ENCODE data around the gene RPL9.
A peak's percentile ranks its signal among the peaks of the same experiment; 100 is the strongest.
"Not testable (repeated sequence)": the region's sequence is repeated elsewhere in the genome, so short reads cannot be mapped to it uniquely, and the experiment has no call there.

The RPL9 gene

GRCh38 chr4:39467464-39467863 lies 8.7 kb upstream of the RPL9 start:
- no peak for DNase-seq (ENCODE audit: extremely low read depth in 1 of 2, low read depth in 1 of 2)

- DNase-seq (ENCODE audit: extremely low read depth in 1 of 2, low read depth in 1 of 2): no peak
Measured at GRCh38 chr4:39466747-39467146, 8.0 kb upstream of the RPL9 start.

GRCh38 chr4:39464886-39465501 lies 6.3 kb upstream of the RPL9 start:
- DNase-seq (ENCODE audit: extremely low read depth in 1 of 2, low read depth in 1 of 2): no peak

GRCh38 chr4:39458161-39458504 lies 589 bp downstream of the RPL9 start:
- not testable (repeated sequence) for DNase-seq (ENCODE audit: extremely low read depth in 1 of 2, low read depth in 1 of 2)

- DNase-seq (ENCODE audit: extremely low read depth in 1 of 2, low read depth in 1 of 2): no peak
Measured at GRCh38 chr4:39456946-39457763, 1.6 kb downstream of the RPL9 start.

GRCh38 chr4:39455486-39455885 lies 3.2 kb downstream of the RPL9 start:
- no peak for DNase-seq (ENCODE audit: extremely low read depth in 1 of 2, low read depth in 1 of 2)

- DNase-seq (ENCODE audit: extremely low read depth in 1 of 2, low read depth in 1 of 2): no peak
Measured at GRCh38 chr4:39453738-39454137, 5.0 kb downstream of the RPL9 start.

- DNase-seq (ENCODE audit: extremely low read depth in 1 of 2, low read depth in 1 of 2): no peak
Measured at GRCh38 chr4:39452860-39453587, 5.7 kb downstream of the RPL9 start.

GRCh38 chr4:39452153-39452859 lies 6.4 kb downstream of the RPL9 start:
- DNase-seq (ENCODE audit: extremely low read depth in 1 of 2, low read depth in 1 of 2): no peak

- no peak for DNase-seq (ENCODE audit: extremely low read depth in 1 of 2, low read depth in 1 of 2)
Measured at GRCh38 chr4:39451423-39452023, 7.2 kb downstream of the RPL9 start.

GRCh38 chr4:39450618-39451017 lies 8.1 kb downstream of the RPL9 start:
- DNase-seq (ENCODE audit: extremely low read depth in 1 of 2, low read depth in 1 of 2): no peak

GRCh38 chr4:39446842-39447573 lies 11.7 kb downstream of the RPL9 start:
- DNase-seq (ENCODE audit: extremely low read depth in 1 of 2, low read depth in 1 of 2): peak in 1 of 2 donors; percentile 11

GRCh38 chr4:39446483-39446841 lies 12.3 kb downstream of the RPL9 start:
- DNase-seq (ENCODE audit: extremely low read depth in 1 of 2, low read depth in 1 of 2): no peak

- no peak for DNase-seq (ENCODE audit: extremely low read depth in 1 of 2, low read depth in 1 of 2)
Measured at GRCh38 chr4:39442998-39443397, 15.7 kb downstream of the RPL9 start.

GRCh38 chr4:39441593-39441992 lies 17.1 kb downstream of the RPL9 start:
- DNase-seq (ENCODE audit: extremely low read depth in 1 of 2, low read depth in 1 of 2): no peak

- DNase-seq (ENCODE audit: extremely low read depth in 1 of 2, low read depth in 1 of 2): no peak
Measured at GRCh38 chr4:39435659-39436563, 22.8 kb downstream of the RPL9 start.

- no peak for DNase-seq (ENCODE audit: extremely low read depth in 1 of 2, low read depth in 1 of 2)
Measured at GRCh38 chr4:39433878-39434492, 24.7 kb downstream of the RPL9 start.

- no peak for DNase-seq (ENCODE audit: extremely low read depth in 1 of 2, low read depth in 1 of 2)
Measured at GRCh38 chr4:39429476-39430334, 29.0 kb downstream of the RPL9 start.

Data from activated CD8-positive, alpha-beta memory T cell treated with anti-CD3 and anti-CD28 coated beads for 1 hour (primary cell).